Measurements from ENCODE around the gene COL4A6. TPM values are rescaled to one million over a fixed set of nuclear protein-coding genes. Genes with fewer than 3 reads are reported as not detected.

COL4A6 gene
- total and polyA plus RNA-seq, 8 donors = 1.2 to 17.5 (median 14.2) TPM

DNA sequence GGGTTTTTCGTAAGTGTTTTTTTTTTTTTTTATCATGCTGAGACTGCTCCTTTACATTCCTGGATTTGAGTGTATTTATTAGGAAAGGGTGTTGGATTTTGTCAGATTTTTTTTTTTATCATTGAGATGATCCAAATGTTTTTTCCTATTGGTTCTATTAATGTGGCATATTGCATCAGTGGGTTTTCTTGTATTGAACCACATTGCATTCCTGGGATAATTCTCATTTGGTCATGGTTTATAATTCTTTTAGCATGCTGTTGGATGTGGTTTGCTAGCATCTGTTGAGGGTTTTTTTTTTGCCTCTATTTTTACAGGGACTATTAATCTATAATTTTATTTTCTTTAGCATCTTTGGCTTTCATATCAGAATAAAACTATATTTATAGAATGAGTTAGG, 30.3 kb upstream of the COL4A6 start:
- no peak overlapping the region for H3K4me3 ChIP-seq

DNA sequence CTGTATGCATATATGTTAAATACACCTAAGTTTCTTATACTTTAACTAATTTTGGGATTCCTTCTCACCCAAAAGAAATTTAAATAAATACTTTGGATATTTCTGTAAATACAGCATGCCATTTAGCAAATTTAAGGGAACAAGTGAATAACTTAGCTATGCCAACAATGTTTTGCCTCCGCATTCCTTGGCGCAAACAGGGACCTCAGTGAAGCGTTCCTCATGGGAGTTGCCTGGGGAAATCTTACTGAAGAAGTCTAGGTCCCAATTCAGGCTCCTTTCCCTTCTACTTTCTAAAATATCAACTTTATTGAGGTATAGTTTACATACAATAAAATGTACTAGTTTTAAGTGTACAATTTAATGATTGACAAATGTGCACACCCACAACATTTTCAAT, 26.4 kb upstream of the COL4A6 start:
- Histone ChIP-seq H3K4me1 (no peaks in the 10 kb centered on the region), H3K27ac (no peak overlapping the region), H3K9me3 (no peaks in the 10 kb centered on the region), H3K36me3 (no peaks in the 10 kb centered on the region), H3K4me3 (no peak overlapping the region), H3K27me3 (peaks cover 0 to 4% of the 10 kb centered on the region in 2 donors)
- TF ChIP-seq, protein P1, sequence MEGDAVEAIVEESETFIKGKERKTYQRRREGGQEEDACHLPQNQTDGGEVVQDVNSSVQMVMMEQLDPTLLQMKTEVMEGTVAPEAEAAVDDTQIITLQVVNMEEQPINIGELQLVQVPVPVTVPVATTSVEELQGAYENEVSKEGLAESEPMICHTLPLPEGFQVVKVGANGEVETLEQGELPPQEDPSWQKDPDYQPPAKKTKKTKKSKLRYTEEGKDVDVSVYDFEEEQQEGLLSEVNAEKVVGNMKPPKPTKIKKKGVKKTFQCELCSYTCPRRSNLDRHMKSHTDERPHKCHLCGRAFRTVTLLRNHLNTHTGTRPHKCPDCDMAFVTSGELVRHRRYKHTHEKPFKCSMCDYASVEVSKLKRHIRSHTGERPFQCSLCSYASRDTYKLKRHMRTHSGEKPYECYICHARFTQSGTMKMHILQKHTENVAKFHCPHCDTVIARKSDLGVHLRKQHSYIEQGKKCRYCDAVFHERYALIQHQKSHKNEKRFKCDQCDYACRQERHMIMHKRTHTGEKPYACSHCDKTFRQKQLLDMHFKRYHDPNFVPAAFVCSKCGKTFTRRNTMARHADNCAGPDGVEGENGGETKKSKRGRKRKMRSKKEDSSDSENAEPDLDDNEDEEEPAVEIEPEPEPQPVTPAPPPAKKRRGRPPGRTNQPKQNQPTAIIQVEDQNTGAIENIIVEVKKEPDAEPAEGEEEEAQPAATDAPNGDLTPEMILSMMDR (IDR thresholded peaks at IDR 0.05) = no peak
- DNase-seq = no peak
- intact Hi-C loops (cut with DNase I) = no loop called here
- no peak for ATAC-seq

More for the DNA sequence above, 30.3 kb upstream of the COL4A6 start:
- intact Hi-C loops (cut with DNase I) = no loop called here
- Histone ChIP-seq H3K27me3 (no peaks in the 10 kb centered on the region), H3K36me3 (no peaks in the 10 kb centered on the region), H3K4me1 (no peaks in the 10 kb centered on the region), H3K9me3 (peaks cover 0 to 2% of the 10 kb centered on the region in 2 donors), H3K27ac (no peak overlapping the region)
- DNase-seq (no peak), ATAC-seq (no peak)
- TF ChIP-seq, protein P1 (IDR thresholded peaks at IDR 0.05) = no peak

DNA sequence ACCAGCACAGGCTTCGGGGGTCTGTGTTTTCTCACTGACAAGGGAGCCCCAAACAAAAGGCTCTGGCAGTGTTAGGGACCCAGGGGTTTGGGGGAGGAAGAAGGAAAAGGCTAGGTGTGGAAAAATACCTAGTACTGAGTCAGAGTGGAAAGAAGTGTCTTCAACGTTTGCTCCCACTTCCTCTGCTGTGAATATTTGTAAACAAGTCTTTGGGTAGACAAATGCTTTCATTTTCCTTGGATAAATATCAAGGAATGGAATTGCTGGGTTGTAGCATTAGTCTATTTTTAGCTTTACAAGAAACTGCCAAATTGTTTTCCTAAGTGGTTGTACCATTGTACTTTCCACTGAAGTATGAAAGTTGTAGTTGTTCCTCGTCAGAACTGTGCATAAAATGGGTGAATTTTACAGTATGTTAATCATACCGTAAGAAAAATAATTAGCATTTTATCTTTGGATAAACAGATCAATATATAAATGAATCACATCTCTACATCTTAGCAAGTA, 18.8 kb upstream of the COL4A6 start:
- TF ChIP-seq, protein P1 (IDR thresholded peaks at IDR 0.05) = no peak
- no peak overlapping the region for H3K27ac ChIP-seq
- ATAC-seq (no peak), DNase-seq (no peak)
- no peak overlapping the region for H3K4me3 ChIP-seq
- intact Hi-C loops (cut with DNase I) = no loop called here
- H3K27me3 ChIP-seq = peaks cover 0 to 6% of the 10 kb centered on the region in 2 donors
- no peaks in the 10 kb centered on the region for H3K9me3 ChIP-seq
- H3K36me3 ChIP-seq = no peaks in the 10 kb centered on the region
- H3K4me1 ChIP-seq = no peaks in the 10 kb centered on the region

DNA sequence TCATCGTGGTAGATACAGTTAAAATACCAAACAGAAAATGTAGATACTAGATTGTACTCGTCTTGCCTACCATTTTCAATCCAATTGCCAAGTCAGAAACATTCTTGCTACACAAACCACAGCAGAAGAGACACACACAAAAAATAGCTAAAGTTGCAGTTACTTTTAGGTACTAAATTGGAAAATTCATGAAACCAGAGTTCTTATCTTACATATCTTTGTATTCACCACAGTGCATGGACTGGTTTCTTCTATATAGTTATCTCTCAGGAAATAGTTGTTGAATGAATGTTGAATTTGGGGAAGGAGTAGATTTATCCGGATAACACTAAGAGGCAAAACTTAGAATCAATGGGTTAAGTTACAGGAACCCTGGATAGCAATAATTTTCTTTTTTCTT, 15.6 kb upstream of the COL4A6 start:
- intact Hi-C loops (cut with DNase I) = no loop called here
- TF ChIP-seq, protein P1 (IDR thresholded peaks at IDR 0.05) = no peak
- no peaks in the 10 kb centered on the region for H3K4me1 ChIP-seq
- no peaks in the 10 kb centered on the region for H3K36me3 ChIP-seq
- no peak overlapping the region for H3K4me3 ChIP-seq
- H3K27ac ChIP-seq = no peak overlapping the region
- no peak for ATAC-seq
- DNase-seq = no peak
- H3K9me3 ChIP-seq = no peaks in the 10 kb centered on the region
- H3K27me3 ChIP-seq = no peaks in the 10 kb centered on the region

DNA sequence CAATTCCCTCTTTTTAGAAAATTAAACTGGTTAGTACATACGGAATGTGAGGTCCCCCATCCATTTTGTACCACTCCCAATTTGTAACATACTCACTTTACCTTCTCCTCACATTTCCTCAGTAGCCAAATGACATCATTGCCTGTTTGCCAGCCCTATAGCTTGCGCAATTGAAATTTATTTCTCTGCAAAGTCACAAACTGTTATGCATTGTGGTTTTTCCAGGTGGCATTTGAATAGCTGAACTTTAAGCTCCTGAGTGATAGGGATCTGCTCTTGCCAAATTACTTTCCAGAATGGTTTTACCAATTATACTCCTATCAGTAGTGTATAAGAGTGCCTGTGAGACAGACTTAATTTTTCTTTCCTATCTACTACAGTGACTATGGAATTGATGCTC, 9.1 kb upstream of the COL4A6 start:
- Histone ChIP-seq H3K4me1 (no peaks in the 10 kb centered on the region), H3K9me3 (no peaks in the 10 kb centered on the region), H3K36me3 (no peaks in the 10 kb centered on the region), H3K27me3 (no peaks in the 10 kb centered on the region), H3K27ac (no peak overlapping the region), H3K4me3 (no peak overlapping the region)
- intact Hi-C loops (cut with DNase I) = no loop called here
- TF ChIP-seq, protein P1 (IDR thresholded peaks at IDR 0.05) = no peak
- no peak for ATAC-seq
- no peak for DNase-seq

Measured in left lung (tissue), 10 donors.